OCI-LY7 (cell line): ENCODE results near the gene PIBF1. TPM values are rescaled to one million over a fixed set of nuclear protein-coding genes. Genes with fewer than 3 reads are reported as not detected.

ENCODE experiments used
- BruUV-seq: library from RNA; stranded (reverse); fragments of 400-500 nt; replicated peaks from 2 replicates; lab custom pipeline; 2021; lab: Mats Ljungman, UMichigan
- CTCF ChIA-PET: fragments of 300-600 bp; sonication (Branson Sonifier 250); formaldehyde crosslinking; loops from one replicate; lab custom pipeline; 2022; ENCODE audit warnings: antibody characterized with exemption; ENCODE audit not compliant: unreplicated experiment; lab: Charles Lee
- POLR2A ChIA-PET: fragments of 300-600 bp; sonication (Branson Sonifier 250); formaldehyde crosslinking; loops from one replicate; lab custom pipeline; 2022; ENCODE audit warnings: antibody characterized with exemption; lab: Charles Lee
- DNase-seq: peaks from one replicate; pipeline ENCODE4 v3.0.0-alpha.2; 2015; ENCODE audit warnings: low spot score
- H2AFZ ChIP-seq: fragments of 200-600 bp; sonication (generic), shearing (Covaris generic); 2 replicates; pipeline ENCODE4 v1.6.1; 2014; ENCODE audit warnings: mild to moderate bottlenecking, antibody characterized with exemption, low read length, moderate library complexity
- H3K27ac ChIP-seq: fragments of 200-600 bp; sonication (generic); 2 replicates; pipeline ENCODE4 v1.5.1; 2014; ENCODE audit warnings: mixed run types, low read depth, mild to moderate bottlenecking, moderate library complexity, low read length, inconsistent platforms; ENCODE audit not compliant: poor library complexity, severe bottlenecking
- H3K36me3 ChIP-seq: fragments of 200-600 bp; sonication (generic); 2 replicates; pipeline ENCODE4 v1.6.1; 2014; ENCODE audit warnings: mild to moderate bottlenecking, antibody characterized with exemption, low read length, moderate library complexity, mixed read lengths; ENCODE audit not compliant: insufficient read depth
- H3K4me1 ChIP-seq: fragments of 200-600 bp; sonication (generic); 2 replicates; pipeline ENCODE4 v1.5.1; 2014; ENCODE audit warnings: mild to moderate bottlenecking, low read length; ENCODE audit not compliant: insufficient read depth, poor library complexity, severe bottlenecking
- H3K4me2 ChIP-seq: fragments of 200-600 bp; sonication (generic); 2 replicates; pipeline ENCODE4 v1.6.1; 2014; ENCODE audit warnings: mild to moderate bottlenecking, low read length
- H3K4me3 ChIP-seq: fragments of 200-600 bp; sonication (generic); 2 replicates; pipeline ENCODE4 v1.5.1; 2014; ENCODE audit warnings: mild to moderate bottlenecking, low read depth, low read length; ENCODE audit not compliant: poor library complexity, severe bottlenecking
- H3K79me2 ChIP-seq: fragments of 200-600 bp; sonication (generic); 2 replicates; pipeline ENCODE4 v1.6.1; 2016; ENCODE audit warnings: low read depth, mild to moderate bottlenecking, low read length, moderate library complexity, mixed read lengths; ENCODE audit not compliant: insufficient read depth
- H3K9me2 ChIP-seq: fragments of 200-600 bp; sonication (generic); 2 replicates; pipeline ENCODE4 v1.6.1; 2016; ENCODE audit warnings: mild to moderate bottlenecking, low read length, mixed read lengths; ENCODE audit not compliant: insufficient read depth
- H3K9me3 ChIP-seq: fragments of 200-600 bp; sonication (generic); 2 replicates; pipeline ENCODE4 v1.6.1; 2014; ENCODE audit warnings: mild to moderate bottlenecking, mixed run types, low read length, mixed read lengths
- H4K20me1 ChIP-seq: fragments of 200-600 bp; sonication (generic); 2 replicates; pipeline ENCODE4 v1.6.1; 2014; ENCODE audit warnings: mild to moderate bottlenecking, antibody characterized with exemption, low read length, moderate library complexity, mixed read lengths; ENCODE audit not compliant: insufficient read depth
- EZH2phosphoT487 ChIP-seq: fragments of 200-600 bp; sonication (generic); IDR thresholded peaks from 2 replicates; pipeline ENCODE4 v1.6.1; 2018; ENCODE audit warnings: low read depth, borderline replicate concordance, mild to moderate bottlenecking, mixed run types, antibody characterized with exemption, low read length, moderate library complexity, mixed read lengths
- intact Hi-C: fragments of 100-400 bp; cut with micrococcal nuclease; formaldehyde crosslinking; loops from one replicate; pipeline ENCODE4 v1.10.0; 2022; ENCODE audit not compliant: unreplicated experiment
- total RNA-seq, 2 experiments: library from RNA; depleted of rRNA in 1 of 2; stranded (reverse); fragments of >200 nt in 1 of 2; shearing (Covaris generic) in 1 of 2; gene quantifications; 2 replicates each; pipeline ENCODE4 v1.2.3, GENCODE V29; 2014 to 2022
- TF ChIP-seq, protein P1 (sequence below): fragments of 200-600 bp; sonication (generic); conservative IDR thresholded peaks from 2 replicates; pipeline ENCODE4 v1.5.1; 2014; ENCODE audit warnings: mild to moderate bottlenecking, antibody characterized with exemption, low read length, moderate library complexity, mixed read lengths

Gene PIBF1
- total RNA-seq, 2 experiments from 2014 or later: 23.2 to 33.7 TPM

DNA sequence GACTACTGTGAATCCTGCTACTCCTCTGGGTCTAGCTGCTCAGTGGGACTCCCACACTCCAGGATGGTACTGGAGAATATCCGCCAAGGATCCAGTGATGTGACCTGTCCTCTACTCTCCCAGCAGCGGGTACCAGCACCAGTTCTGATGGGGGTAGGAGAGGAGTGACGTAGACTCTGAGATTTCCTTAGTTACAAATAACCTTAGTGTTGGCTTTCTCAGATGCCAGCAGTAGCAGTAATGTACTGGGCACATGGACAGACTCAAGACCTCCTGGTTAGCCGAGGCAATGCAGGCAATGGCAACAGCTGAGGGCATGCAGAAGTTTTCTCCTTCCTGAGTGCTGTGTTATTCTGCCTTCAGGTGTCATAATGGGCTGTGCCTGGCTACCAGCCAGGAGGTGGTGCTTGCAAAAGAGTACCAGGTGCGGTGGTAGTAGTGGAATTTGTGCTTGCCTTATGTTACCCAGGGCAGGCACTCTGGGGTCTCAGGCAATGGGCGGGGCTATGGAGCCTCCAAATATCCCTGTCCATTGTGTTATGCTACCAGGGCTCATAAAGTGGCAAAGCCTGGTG, 171.5 kb downstream of the PIBF1 start:
- DNase-seq: no peak
- Histone ChIP-seq H4K20me1 (no peaks in the 10 kb centered on the region), H3K9me3 (no peaks in the 10 kb centered on the region), H3K79me2 (no peaks in the 10 kb centered on the region), H3K4me2 (no peak overlapping the region), H3K4me1 (no peaks in the 10 kb centered on the region), H2AFZ (no peak overlapping the region), H3K9me2 (no peaks in the 10 kb centered on the region), H3K4me3 (no peak overlapping the region), H3K27ac (no peak overlapping the region), H3K36me3 (peaks cover 13% of the 10 kb centered on the region)
- no TSS peak for BruUV-seq
- intact Hi-C loops: no loop called here
- ChIA-PET POLR2A (interaction anchor here (0.6 to 1.3 kb wide), 4 partner anchors 11 to 447 kb away, joined by 3 to 4 read pairs (median 3); no protein-coding TSS in a partner anchor), CTCF (no interaction called here)
- TF ChIP-seq EZH2phosphoT487: no peak
- TF ChIP-seq, protein P1, sequence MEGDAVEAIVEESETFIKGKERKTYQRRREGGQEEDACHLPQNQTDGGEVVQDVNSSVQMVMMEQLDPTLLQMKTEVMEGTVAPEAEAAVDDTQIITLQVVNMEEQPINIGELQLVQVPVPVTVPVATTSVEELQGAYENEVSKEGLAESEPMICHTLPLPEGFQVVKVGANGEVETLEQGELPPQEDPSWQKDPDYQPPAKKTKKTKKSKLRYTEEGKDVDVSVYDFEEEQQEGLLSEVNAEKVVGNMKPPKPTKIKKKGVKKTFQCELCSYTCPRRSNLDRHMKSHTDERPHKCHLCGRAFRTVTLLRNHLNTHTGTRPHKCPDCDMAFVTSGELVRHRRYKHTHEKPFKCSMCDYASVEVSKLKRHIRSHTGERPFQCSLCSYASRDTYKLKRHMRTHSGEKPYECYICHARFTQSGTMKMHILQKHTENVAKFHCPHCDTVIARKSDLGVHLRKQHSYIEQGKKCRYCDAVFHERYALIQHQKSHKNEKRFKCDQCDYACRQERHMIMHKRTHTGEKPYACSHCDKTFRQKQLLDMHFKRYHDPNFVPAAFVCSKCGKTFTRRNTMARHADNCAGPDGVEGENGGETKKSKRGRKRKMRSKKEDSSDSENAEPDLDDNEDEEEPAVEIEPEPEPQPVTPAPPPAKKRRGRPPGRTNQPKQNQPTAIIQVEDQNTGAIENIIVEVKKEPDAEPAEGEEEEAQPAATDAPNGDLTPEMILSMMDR: no peak

DNA sequence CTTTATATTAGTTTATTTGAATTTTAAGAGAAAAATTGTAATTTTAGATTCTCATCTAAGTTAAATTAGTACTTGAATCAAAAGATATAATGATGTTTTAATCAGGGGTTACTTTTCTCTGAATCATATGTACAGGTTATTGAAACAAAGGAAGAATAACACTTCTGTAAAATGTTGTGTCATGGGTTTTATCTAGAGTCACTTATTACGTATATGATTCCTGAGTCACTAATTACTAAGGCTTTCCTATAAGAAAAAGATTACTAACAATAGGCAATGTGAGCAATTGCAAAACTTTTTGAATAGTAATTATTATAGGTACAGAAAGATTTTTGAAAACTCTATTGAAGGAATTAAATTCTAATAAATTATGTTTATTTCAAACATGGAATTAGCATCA, 177.7 kb downstream of the PIBF1 start:
- TF ChIP-seq, protein P1: no peak
- no peak for TF ChIP-seq EZH2phosphoT487
- Histone ChIP-seq H3K9me3 (no peaks in the 10 kb centered on the region), H3K27ac (no peak overlapping the region), H3K36me3 (peaks cover 8% of the 10 kb centered on the region), H2AFZ (no peak overlapping the region), H3K4me1 (no peaks in the 10 kb centered on the region), H3K79me2 (no peaks in the 10 kb centered on the region), H4K20me1 (no peaks in the 10 kb centered on the region), H3K4me3 (no peak overlapping the region), H3K9me2 (no peaks in the 10 kb centered on the region), H3K4me2 (no peak overlapping the region)
- intact Hi-C loops: no loop called here
- BruUV-seq: no TSS peak
- no peak for DNase-seq
- ChIA-PET POLR2A (no interaction called here), CTCF (no interaction called here)

DNA sequence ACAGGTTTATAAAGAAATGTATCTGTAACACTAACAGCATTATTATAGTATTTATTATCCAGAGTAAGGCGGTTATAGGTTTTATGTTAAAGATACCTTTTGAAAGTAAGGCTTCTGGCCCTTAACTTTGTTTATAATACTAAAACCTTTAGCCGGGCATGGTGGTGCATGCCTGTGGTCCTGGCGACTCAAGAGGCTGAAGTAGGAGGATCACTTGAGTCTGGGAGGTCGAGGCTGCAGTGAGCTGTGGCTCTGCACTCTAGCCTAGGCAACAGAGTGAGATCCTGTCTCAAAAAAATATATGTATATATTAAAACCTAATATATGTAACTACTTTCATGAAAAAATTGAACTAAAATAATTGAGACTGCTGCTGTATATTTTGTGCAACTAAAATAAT, 178.2 kb downstream of the PIBF1 start:
- BruUV-seq: no TSS peak
- Histone ChIP-seq H3K79me2 (no peaks in the 10 kb centered on the region), H3K9me3 (no peaks in the 10 kb centered on the region), H3K4me2 (no peak overlapping the region), H3K4me3 (no peak overlapping the region), H3K27ac (no peak overlapping the region), H4K20me1 (no peaks in the 10 kb centered on the region), H3K9me2 (no peaks in the 10 kb centered on the region), H3K4me1 (no peaks in the 10 kb centered on the region), H2AFZ (no peak overlapping the region), H3K36me3 (peaks cover 8% of the 10 kb centered on the region)
- ChIA-PET CTCF (no interaction called here), POLR2A (interaction anchor here (0.6 to 0.7 kb wide), 3 partner anchors 11 to 359 kb away, joined by 3 to 4 read pairs (median 3); no protein-coding TSS in a partner anchor)
- DNase-seq: no peak
- TF ChIP-seq, protein P1: no peak
- no peak for TF ChIP-seq EZH2phosphoT487
- intact Hi-C loops: no loop called here
